GM21381 (cell line): ENCODE results near the gene KCTD11.
A peak's percentile ranks its signal among the peaks of the same experiment; 100 is the strongest.
"Not testable (repeated sequence)": the region's sequence is repeated elsewhere in the genome, so short reads cannot be mapped to it uniquely, and the experiment has no call there.

Experiments
- ATAC-seq: cut with Tn5 transposase; IDR thresholded peaks from one replicate; pipeline ENCODE4 v1.9.1; 2021; ENCODE audit warnings: mild to moderate bottlenecking, moderate library complexity; ENCODE audit not compliant: unreplicated experiment

KCTD11 gene

GRCh38 chr17:7322520-7323194 is 29.3 kb upstream of the KCTD11 start:
- ATAC-seq, result no peak

GRCh38 chr17:7323731-7324437 is 28.1 kb upstream of the KCTD11 start:
- ATAC-seq, result no peak

- no peak for ATAC-seq
These were observed 27.6 kb upstream of the KCTD11 start for GRCh38 chr17:7324438-7324779.

GRCh38 chr17:7325031-7325528 is 26.9 kb upstream of the KCTD11 start:
- ATAC-seq, result no peak

GRCh38 chr17:7326186-7326585 is 25.8 kb upstream of the KCTD11 start:
- ATAC-seq, result no peak

GRCh38 chr17:7327056-7327455 is 24.9 kb upstream of the KCTD11 start:
- no peak for ATAC-seq

- ATAC-seq, result no peak
These were observed 24.5 kb upstream of the KCTD11 start for GRCh38 chr17:7327501-7327900.

GRCh38 chr17:7328009-7328408 is 24.0 kb upstream of the KCTD11 start:
- ATAC-seq, result no peak

GRCh38 chr17:7328840-7329373 is 23.1 kb upstream of the KCTD11 start, which contains the start of gene NEURL4:
TSS of gene NEURL4 (minus strand) at chr17:7329335. CDS start at chr17:7329312, 23 bp downstream.
- ATAC-seq, result peak; percentile 3

- peak; percentile 56 for ATAC-seq
These were observed 22.5 kb upstream of the KCTD11 start for GRCh38 chr17:7329374-7329996.

GRCh38 chr17:7329997-7330637 is 21.8 kb upstream of the KCTD11 start:
- ATAC-seq, result peak; percentile 36

GRCh38 chr17:7330638-7331015 is 21.3 kb upstream of the KCTD11 start:
- ATAC-seq, result no peak

GRCh38 chr17:7332111-7332510 is 19.9 kb upstream of the KCTD11 start:
- no peak for ATAC-seq

GRCh38 chr17:7332600-7333069 is 19.3 kb upstream of the KCTD11 start:
- not testable (repeated sequence) for ATAC-seq

- no peak for ATAC-seq
These were observed 16.9 kb upstream of the KCTD11 start for GRCh38 chr17:7334938-7335538.

- not testable (repeated sequence) for ATAC-seq
These were observed 16.2 kb upstream of the KCTD11 start for GRCh38 chr17:7335765-7336164.

GRCh38 chr17:7336240-7337175 is 15.5 kb upstream of the KCTD11 start, which contains the start of gene ACAP1:
TSS of gene ACAP1 (plus strand) at chr17:7336529. CDS start at chr17:7336735, 206 bp downstream.
- peak; percentile 67 for ATAC-seq

- not testable (repeated sequence) for ATAC-seq
These were observed 14.4 kb upstream of the KCTD11 start for GRCh38 chr17:7337600-7337999.

GRCh38 chr17:7340179-7340578 is 11.8 kb upstream of the KCTD11 start:
- no peak for ATAC-seq
